HepG2 (cell line): ENCODE measurements around the gene ZDHHC7. TPM values are rescaled to one million over a fixed set of nuclear protein-coding genes. Genes with fewer than 3 reads are reported as not detected.

ENCODE experiments used
- AGO2 ChIP-seq: fragments of 200-400 bp; formaldehyde crosslinking; optimal IDR thresholded peaks from 2 replicates; pipeline ENCODE3; 2017; ENCODE audit warnings: mild to moderate bottlenecking, low read depth, low read length, moderate library complexity
- FOXO1 ChIP-seq: sonication (generic); formaldehyde crosslinking; IDR thresholded peaks from 2 replicates; pipeline ENCODE4 v1.4.0; 2020; ENCODE audit warnings: missing genetic modification reagents
- MIER3 ChIP-seq: IDR thresholded peaks from 2 replicates; pipeline ENCODE4 v1.6.1; 2016; ENCODE audit warnings: missing compliant biosample characterization, borderline replicate concordance
- MXI1 ChIP-seq: IDR thresholded peaks from 3 replicates; pipeline ENCODE4 v1.6.1; 2012; ENCODE audit warnings: low read depth, low read length, inconsistent platforms, borderline replicate concordance
- SP5 ChIP-seq: IDR thresholded peaks from 2 replicates; pipeline ENCODE4 v1.6.1; 2016; ENCODE audit warnings: low read depth, borderline replicate concordance
- ZNF232 ChIP-seq: sonication (generic); formaldehyde crosslinking; IDR thresholded peaks from 2 replicates; pipeline ENCODE4 v1.4.0; 2020; ENCODE audit warnings: missing genetic modification reagents, borderline replicate concordance
- ZNF501 ChIP-seq: sonication (generic); formaldehyde crosslinking; IDR thresholded peaks from 2 replicates; pipeline ENCODE4 v1.5.1; 2020; ENCODE audit warnings: mild to moderate bottlenecking, moderate library complexity, missing genetic modification reagents
- ZNF547 ChIP-seq: sonication (generic); formaldehyde crosslinking; IDR thresholded peaks from 2 replicates; pipeline ENCODE4 v1.5.1; 2020; ENCODE audit warnings: mild to moderate bottlenecking, missing genetic modification reagents
- ZNF776 ChIP-seq: sonication (generic); formaldehyde crosslinking; IDR thresholded peaks from 2 replicates; pipeline ENCODE4 v1.4.0; 2020; ENCODE audit warnings: mild to moderate bottlenecking, missing genetic modification reagents
- polyA plus RNA-seq, 8 experiments: library from polyadenylated mRNA; depleted of rRNA in 3 of 8; stranded (reverse) in 7 of 8; unstranded in 1 of 8; fragments of >200 nt; fragmentation: Illumina TruSeq in 4 of 8; extraction: Trizol in 4 of 8; gene quantifications; 2 replicates each; pipeline versions ENCODE4 v1.2.1 to v1.2.3, GENCODE V29; 2011 to 2016; ENCODE audit warnings: low read depth in 4 of 8, missing spikeins in 1 of 8, mixed read lengths in 1 of 8; ENCODE audit not compliant: insufficient read depth in 1 of 8
- total RNA-seq, 5 experiments: library from RNA; depleted of rRNA; stranded (reverse); fragments of >200 nt; fragmentation: Illumina TruSeq; extraction: Trizol; gene quantifications; 2 replicates each; pipeline ENCODE4 v1.2.3, GENCODE V29; 2016; ENCODE audit warnings: low read depth in 1 of 5
- TF ChIP-seq, protein P1 (sequence below): sonication (generic); formaldehyde crosslinking; IDR thresholded peaks from 2 replicates; pipeline ENCODE4 v1.5.1; 2020; ENCODE audit warnings: missing genetic modification reagents, mild to moderate bottlenecking, borderline replicate concordance
- TF ChIP-seq, protein P2 (sequence below): sonication (generic); formaldehyde crosslinking; IDR thresholded peaks from 2 replicates; pipeline ENCODE4 v1.4.0; 2020; ENCODE audit warnings: mild to moderate bottlenecking, missing genetic modification reagents
- TF ChIP-seq, protein P3 (sequence below), 2 experiments: sonication (generic) in 1 of 2; formaldehyde crosslinking in 1 of 2; IDR thresholded peaks; 2 replicates each; pipeline versions ENCODE4 v1.4.0 to v1.6.1; 2018 to 2020; ENCODE audit warnings: missing genetic modification reagents in 2 of 2, borderline replicate concordance in 1 of 2, low read depth in 1 of 2, mild to moderate bottlenecking in 1 of 2, missing biosample characterization in 1 of 2
- TF ChIP-seq, protein P4 (sequence below): sonication (generic); formaldehyde crosslinking; IDR thresholded peaks from 2 replicates; pipeline ENCODE4 v1.8.1; 2022; ENCODE audit warnings: low read depth, mild to moderate bottlenecking, missing genetic modification reagents
- TF ChIP-seq, protein P5 (sequence below): sonication (generic); formaldehyde crosslinking; IDR thresholded peaks from 2 replicates; pipeline ENCODE4 v1.5.1; 2020; ENCODE audit warnings: mild to moderate bottlenecking, moderate library complexity, missing genetic modification reagents
- TF ChIP-seq, protein P6 (sequence below): sonication (generic); formaldehyde crosslinking; IDR thresholded peaks from 2 replicates; pipeline ENCODE4 v1.5.0; 2020; ENCODE audit warnings: mild to moderate bottlenecking, missing genetic modification reagents

Gene ZDHHC7
- total and polyA plus RNA-seq, 2 of the 13 experiments (the other 11 are each of a cell fraction or from before 2014, with no cell fraction given) = 46.8 to 67.6 TPM

DNA sequence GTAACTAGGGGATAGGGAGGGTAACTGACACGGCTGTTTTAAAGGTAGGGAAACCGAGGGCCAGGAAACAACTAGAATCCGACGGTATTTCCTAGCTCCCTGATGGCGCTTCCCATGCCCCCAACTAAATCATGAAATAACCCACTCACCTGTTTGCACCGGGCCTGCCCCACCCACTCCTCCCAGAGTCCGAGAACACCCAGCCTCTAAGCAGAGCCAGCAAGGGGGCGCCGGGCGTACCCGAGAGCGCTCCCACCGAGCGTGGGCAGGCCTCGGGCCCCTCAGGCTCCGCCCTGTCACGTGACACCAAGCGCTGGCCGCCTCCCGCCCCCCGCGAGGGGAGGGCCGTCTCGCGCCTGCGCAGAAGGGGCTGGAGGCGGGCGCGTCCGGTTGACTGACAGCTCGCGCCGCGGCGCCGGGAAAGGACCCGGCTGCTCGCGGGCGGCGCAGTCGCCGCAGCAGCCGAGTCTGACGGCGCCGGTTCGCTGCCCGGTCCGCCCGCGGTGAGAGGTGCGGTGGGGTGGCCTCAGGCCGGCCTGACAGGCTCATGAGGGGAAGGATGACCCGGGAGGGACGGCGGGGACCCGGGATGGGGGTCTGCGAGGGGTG is 16.1 kb upstream of the ZDHHC7 start, which contains the start of gene KIAA0513 (continued):
- peak; percentile 50; the same call in 1 of the 2 replicates for TF ChIP-seq FOXO1 (CRISPR knock-in tag)
- peak; percentile 17 for TF ChIP-seq AGO2
- TF ChIP-seq, protein P1, sequence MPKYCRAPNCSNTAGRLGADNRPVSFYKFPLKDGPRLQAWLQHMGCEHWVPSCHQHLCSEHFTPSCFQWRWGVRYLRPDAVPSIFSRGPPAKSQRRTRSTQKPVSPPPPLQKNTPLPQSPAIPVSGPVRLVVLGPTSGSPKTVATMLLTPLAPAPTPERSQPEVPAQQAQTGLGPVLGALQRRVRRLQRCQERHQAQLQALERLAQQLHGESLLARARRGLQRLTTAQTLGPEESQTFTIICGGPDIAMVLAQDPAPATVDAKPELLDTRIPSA (CRISPR knock-in tag) = 0 out of 2 replicates have a peak, but pooled peaks have one; percentile 36
- TF ChIP-seq, protein P2, sequence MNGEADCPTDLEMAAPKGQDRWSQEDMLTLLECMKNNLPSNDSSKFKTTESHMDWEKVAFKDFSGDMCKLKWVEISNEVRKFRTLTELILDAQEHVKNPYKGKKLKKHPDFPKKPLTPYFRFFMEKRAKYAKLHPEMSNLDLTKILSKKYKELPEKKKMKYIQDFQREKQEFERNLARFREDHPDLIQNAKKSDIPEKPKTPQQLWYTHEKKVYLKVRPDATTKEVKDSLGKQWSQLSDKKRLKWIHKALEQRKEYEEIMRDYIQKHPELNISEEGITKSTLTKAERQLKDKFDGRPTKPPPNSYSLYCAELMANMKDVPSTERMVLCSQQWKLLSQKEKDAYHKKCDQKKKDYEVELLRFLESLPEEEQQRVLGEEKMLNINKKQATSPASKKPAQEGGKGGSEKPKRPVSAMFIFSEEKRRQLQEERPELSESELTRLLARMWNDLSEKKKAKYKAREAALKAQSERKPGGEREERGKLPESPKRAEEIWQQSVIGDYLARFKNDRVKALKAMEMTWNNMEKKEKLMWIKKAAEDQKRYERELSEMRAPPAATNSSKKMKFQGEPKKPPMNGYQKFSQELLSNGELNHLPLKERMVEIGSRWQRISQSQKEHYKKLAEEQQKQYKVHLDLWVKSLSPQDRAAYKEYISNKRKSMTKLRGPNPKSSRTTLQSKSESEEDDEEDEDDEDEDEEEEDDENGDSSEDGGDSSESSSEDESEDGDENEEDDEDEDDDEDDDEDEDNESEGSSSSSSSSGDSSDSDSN (CRISPR knock-in tag) = peak; percentile 38; the same call in 1 of the 2 replicates
- TF ChIP-seq, protein P3, sequence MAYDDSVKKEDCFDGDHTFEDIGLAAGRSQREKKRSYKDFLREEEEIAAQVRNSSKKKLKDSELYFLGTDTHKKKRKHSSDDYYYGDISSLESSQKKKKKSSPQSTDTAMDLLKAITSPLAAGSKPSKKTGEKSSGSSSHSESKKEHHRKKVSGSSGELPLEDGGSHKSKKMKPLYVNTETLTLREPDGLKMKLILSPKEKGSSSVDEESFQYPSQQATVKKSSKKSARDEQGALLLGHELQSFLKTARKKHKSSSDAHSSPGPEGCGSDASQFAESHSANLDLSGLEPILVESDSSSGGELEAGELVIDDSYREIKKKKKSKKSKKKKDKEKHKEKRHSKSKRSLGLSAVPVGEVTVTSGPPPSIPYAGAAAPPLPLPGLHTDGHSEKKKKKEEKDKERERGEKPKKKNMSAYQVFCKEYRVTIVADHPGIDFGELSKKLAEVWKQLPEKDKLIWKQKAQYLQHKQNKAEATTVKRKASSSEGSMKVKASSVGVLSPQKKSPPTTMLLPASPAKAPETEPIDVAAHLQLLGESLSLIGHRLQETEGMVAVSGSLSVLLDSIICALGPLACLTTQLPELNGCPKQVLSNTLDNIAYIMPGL (CRISPR knock-in tag; IDR thresholded peaks at IDR 0.05; ENCODE audit: borderline replicate concordance in 1 of 2, low read depth in 1 of 2) = peak in 1 of 2 experiments; percentile 54
- TF ChIP-seq MIER3 (CRISPR knock-in tag) = 0 out of 2 replicates have a peak, but pooled peaks have one; percentile 39
- TF ChIP-seq, protein P4, sequence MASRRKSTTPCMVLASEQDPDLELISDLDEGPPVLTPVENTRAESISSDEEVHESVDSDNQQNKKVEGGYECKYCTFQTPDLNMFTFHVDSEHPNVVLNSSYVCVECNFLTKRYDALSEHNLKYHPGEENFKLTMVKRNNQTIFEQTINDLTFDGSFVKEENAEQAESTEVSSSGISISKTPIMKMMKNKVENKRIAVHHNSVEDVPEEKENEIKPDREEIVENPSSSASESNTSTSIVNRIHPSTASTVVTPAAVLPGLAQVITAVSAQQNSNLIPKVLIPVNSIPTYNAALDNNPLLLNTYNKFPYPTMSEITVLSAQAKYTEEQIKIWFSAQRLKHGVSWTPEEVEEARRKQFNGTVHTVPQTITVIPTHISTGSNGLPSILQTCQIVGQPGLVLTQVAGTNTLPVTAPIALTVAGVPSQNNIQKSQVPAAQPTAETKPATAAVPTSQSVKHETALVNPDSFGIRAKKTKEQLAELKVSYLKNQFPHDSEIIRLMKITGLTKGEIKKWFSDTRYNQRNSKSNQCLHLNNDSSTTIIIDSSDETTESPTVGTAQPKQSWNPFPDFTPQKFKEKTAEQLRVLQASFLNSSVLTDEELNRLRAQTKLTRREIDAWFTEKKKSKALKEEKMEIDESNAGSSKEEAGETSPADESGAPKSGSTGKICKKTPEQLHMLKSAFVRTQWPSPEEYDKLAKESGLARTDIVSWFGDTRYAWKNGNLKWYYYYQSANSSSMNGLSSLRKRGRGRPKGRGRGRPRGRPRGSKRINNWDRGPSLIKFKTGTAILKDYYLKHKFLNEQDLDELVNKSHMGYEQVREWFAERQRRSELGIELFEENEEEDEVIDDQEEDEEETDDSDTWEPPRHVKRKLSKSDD (CRISPR knock-in tag) = 0 out of 2 replicates have a peak, but pooled peaks have one; percentile 23
- TF ChIP-seq ZNF232 (CRISPR knock-in tag) = 0 out of 2 replicates have a peak, but pooled peaks have one; percentile 55
- TF ChIP-seq, protein P5, sequence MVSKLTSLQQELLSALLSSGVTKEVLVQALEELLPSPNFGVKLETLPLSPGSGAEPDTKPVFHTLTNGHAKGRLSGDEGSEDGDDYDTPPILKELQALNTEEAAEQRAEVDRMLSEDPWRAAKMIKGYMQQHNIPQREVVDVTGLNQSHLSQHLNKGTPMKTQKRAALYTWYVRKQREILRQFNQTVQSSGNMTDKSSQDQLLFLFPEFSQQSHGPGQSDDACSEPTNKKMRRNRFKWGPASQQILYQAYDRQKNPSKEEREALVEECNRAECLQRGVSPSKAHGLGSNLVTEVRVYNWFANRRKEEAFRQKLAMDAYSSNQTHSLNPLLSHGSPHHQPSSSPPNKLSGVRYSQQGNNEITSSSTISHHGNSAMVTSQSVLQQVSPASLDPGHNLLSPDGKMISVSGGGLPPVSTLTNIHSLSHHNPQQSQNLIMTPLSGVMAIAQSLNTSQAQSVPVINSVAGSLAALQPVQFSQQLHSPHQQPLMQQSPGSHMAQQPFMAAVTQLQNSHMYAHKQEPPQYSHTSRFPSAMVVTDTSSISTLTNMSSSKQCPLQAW (CRISPR knock-in tag) = peak; percentile 77
- TF ChIP-seq, protein P6, sequence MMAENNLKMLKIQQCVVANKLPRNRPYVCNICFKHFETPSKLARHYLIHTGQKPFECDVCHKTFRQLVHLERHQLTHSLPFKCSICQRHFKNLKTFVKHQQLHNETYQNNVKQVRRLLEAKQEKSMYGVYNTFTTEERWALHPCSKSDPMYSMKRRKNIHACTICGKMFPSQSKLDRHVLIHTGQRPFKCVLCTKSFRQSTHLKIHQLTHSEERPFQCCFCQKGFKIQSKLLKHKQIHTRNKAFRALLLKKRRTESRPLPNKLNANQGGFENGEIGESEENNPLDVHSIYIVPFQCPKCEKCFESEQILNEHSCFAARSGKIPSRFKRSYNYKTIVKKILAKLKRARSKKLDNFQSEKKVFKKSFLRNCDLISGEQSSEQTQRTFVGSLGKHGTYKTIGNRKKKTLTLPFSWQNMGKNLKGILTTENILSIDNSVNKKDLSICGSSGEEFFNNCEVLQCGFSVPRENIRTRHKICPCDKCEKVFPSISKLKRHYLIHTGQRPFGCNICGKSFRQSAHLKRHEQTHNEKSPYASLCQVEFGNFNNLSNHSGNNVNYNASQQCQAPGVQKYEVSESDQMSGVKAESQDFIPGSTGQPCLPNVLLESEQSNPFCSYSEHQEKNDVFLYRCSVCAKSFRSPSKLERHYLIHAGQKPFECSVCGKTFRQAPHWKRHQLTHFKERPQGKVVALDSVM = 0 out of 2 replicates have a peak, but pooled peaks have one; percentile 34
- peak; percentile 59; the same call in 1 of the 3 replicates for TF ChIP-seq MXI1
- TF ChIP-seq ZNF776 (CRISPR knock-in tag) = peak; percentile 65; the same call in 1 of the 2 replicates
- TF ChIP-seq ZNF501 (CRISPR knock-in tag) = peak; percentile 96
- peak; percentile 72 for TF ChIP-seq ZNF547 (CRISPR knock-in tag)
- peak; percentile 88 for TF ChIP-seq SP5 (CRISPR knock-in tag)
